ENCODE results near the gene HNF4A. TPM values are rescaled to one million over a fixed set of nuclear protein-coding genes. Genes with fewer than 3 reads are reported as not detected.

Gene HNF4A
- total and polyA plus RNA-seq, 2 of the 13 experiments (the other 11 are each of a cell fraction or from before 2014, with no cell fraction given): 80.9 to 169 TPM

- peak; percentile 56; the same call in 1 of the 2 replicates for TF ChIP-seq ZNF253 (CRISPR knock-in tag; IDR thresholded peaks at IDR 0.05; ENCODE audit: borderline replicate concordance)
- TF ChIP-seq NCOA2 (CRISPR knock-in tag; IDR thresholded peaks at IDR 0.05): peak; percentile 48; the same call in 1 of the 2 replicates
- TF ChIP-seq U2AF1 (optimal IDR thresholded peaks at IDR 0.05; ENCODE audit: low read depth, low read length): peak; percentile 79
- no peak for TF ChIP-seq ZNF260 (CRISPR knock-in tag; IDR thresholded peaks at IDR 0.05; ENCODE audit: borderline replicate concordance, low read depth)
- no peak for TF ChIP-seq ZNF326 (CRISPR knock-in tag; IDR thresholded peaks at IDR 0.05; ENCODE audit: borderline replicate concordance)
- no peak for TF ChIP-seq NFRKB (IDR thresholded peaks at IDR 0.05)
- TF ChIP-seq ATM (IDR thresholded peaks at IDR 0.05; ENCODE audit: borderline replicate concordance): no peak
- no peak for TF ChIP-seq ZNF317 (CRISPR knock-in tag; IDR thresholded peaks at IDR 0.05)
- TF ChIP-seq GRHL1 (CRISPR knock-in tag; conservative IDR thresholded peaks at IDR 0.05): no peak
- TF ChIP-seq STAT5B (CRISPR knock-in tag; IDR thresholded peaks at IDR 0.05): peak; percentile 89
- TF ChIP-seq NR2C2 (CRISPR knock-in tag; IDR thresholded peaks at IDR 0.05; ENCODE audit: borderline replicate concordance): peak; percentile 88
- peak; percentile 70 for TF ChIP-seq ZNF781 (CRISPR knock-in tag; IDR thresholded peaks at IDR 0.05; ENCODE audit: borderline replicate concordance, not compliant biosample characterization)
- TF ChIP-seq SAFB2 (CRISPR knock-in tag; IDR thresholded peaks at IDR 0.05; ENCODE audit: borderline replicate concordance, low read depth): peak; percentile 98
- TF ChIP-seq POLR2A (IDR thresholded peaks at IDR 0.05; ENCODE audit: insufficient read depth in 1 of 2, low read depth in 2 of 2, low read length in 2 of 2): peak; percentile 75 to 97
- peak; percentile 97 for TF ChIP-seq NR0B2 (CRISPR knock-in tag; IDR thresholded peaks at IDR 0.05)
- TF ChIP-seq NFIB (CRISPR knock-in tag; IDR thresholded peaks at IDR 0.05; ENCODE audit: borderline replicate concordance): no peak
- peak; percentile 99 for TF ChIP-seq ZNF704 (CRISPR knock-in tag; IDR thresholded peaks at IDR 0.05; ENCODE audit: borderline replicate concordance)
- 0 out of 2 replicates have a peak, but pooled peaks have one; percentile 37 for TF ChIP-seq NAIF1 (CRISPR knock-in tag; IDR thresholded peaks at IDR 0.05; ENCODE audit: borderline replicate concordance)
- peak; percentile 99 for TF ChIP-seq ZGPAT (CRISPR knock-in tag; IDR thresholded peaks at IDR 0.05)
- peak; percentile 82; the same call in 1 of the 2 replicates for TF ChIP-seq ZNF747 (CRISPR knock-in tag; IDR thresholded peaks at IDR 0.05; ENCODE audit: borderline replicate concordance)
- TF ChIP-seq CBFB (CRISPR knock-in tag; IDR thresholded peaks at IDR 0.05): peak; percentile 94
- TF ChIP-seq GLMP (CRISPR knock-in tag; IDR thresholded peaks at IDR 0.05; ENCODE audit: borderline replicate concordance): no peak
- TF ChIP-seq ZNF333 (CRISPR knock-in tag; IDR thresholded peaks at IDR 0.05; ENCODE audit: borderline replicate concordance): peak; percentile 91
Measured at GRCh38 chr20:44310664-44311639, 44.5 kb upstream of the HNF4A start, which contains the start of gene FITM2 (continued).
